Measurements from ENCODE around the gene TBRG1. TPM values are rescaled to one million over a fixed set of nuclear protein-coding genes. Genes with fewer than 3 reads are reported as not detected.

Gene TBRG1
- total RNA-seq, 1 experiment from 2014 or later, result 19.3 TPM

GRCh38 chr11:124682443-124682842 is 59.8 kb downstream of the TBRG1 start:
- in situ Hi-C loops (cut with HindIII; ENCODE audit: low pct_unique_long_range_greater_than_20kb, low sequenced_read_pairs), result no loop called here
- no peak for DNase-seq (ENCODE audit: low read depth)

Other genes starting within 250 kb of the TBRG1 start
- gene OR8B2, start 238.4 kb upstream of the TBRG1 start, total RNA-seq (2014; rRNA removed; shearing (Covaris generic); ENCODE audit: low replicate concordance), result not detected in 2 replicates
- gene OR8B3, start 223.8 kb upstream of the TBRG1 start, total RNA-seq (2014; rRNA removed; shearing (Covaris generic); ENCODE audit: low replicate concordance), result not detected in 2 replicates
- not detected in 2 replicates for gene OR8B4, start 198.0 kb upstream of the TBRG1 start, total RNA-seq (2014; rRNA removed; shearing (Covaris generic); ENCODE audit: low replicate concordance)
- gene OR8B8, start 177.2 kb upstream of the TBRG1 start, total RNA-seq (2014; rRNA removed; shearing (Covaris generic); ENCODE audit: low replicate concordance), result not detected in 2 replicates
- not detected in 2 replicates for gene OR8B12, start 79.2 kb upstream of the TBRG1 start, total RNA-seq (2014; rRNA removed; shearing (Covaris generic); ENCODE audit: low replicate concordance)
- gene OR8A1, start 52.9 kb upstream of the TBRG1 start, total RNA-seq (2014; rRNA removed; shearing (Covaris generic); ENCODE audit: low replicate concordance), result not detected in 2 replicates
- gene PANX3, start 11.4 kb upstream of the TBRG1 start, total RNA-seq (2014; rRNA removed; shearing (Covaris generic); ENCODE audit: low replicate concordance), result not detected in 2 replicates
- 9.2 and 14.1 TPM in 2 replicates for gene SIAE, start 50.9 kb downstream of the TBRG1 start, total RNA-seq (2014; rRNA removed; shearing (Covaris generic); ENCODE audit: low replicate concordance)
- gene SPA17, start 51.0 kb downstream of the TBRG1 start, total RNA-seq (2014; rRNA removed; shearing (Covaris generic); ENCODE audit: low replicate concordance), result 5.3 and 7.3 TPM in 2 replicates
- gene NRGN, start 117.1 kb downstream of the TBRG1 start, total RNA-seq (2014; rRNA removed; shearing (Covaris generic); ENCODE audit: low replicate concordance), result 1.4 TPM in 1 of 2 replicates, not detected in the other
- not detected in 2 replicates for gene VSIG2, start 129.4 kb downstream of the TBRG1 start, total RNA-seq (2014; rRNA removed; shearing (Covaris generic); ENCODE audit: low replicate concordance)
- gene ESAM, start 139.4 kb downstream of the TBRG1 start, total RNA-seq (2014; rRNA removed; shearing (Covaris generic); ENCODE audit: low replicate concordance), result 0.96 and 2.5 TPM in 2 replicates
- 7.5 and 13.6 TPM in 2 replicates for gene MSANTD2, start 177.5 kb downstream of the TBRG1 start, total RNA-seq (2014; rRNA removed; shearing (Covaris generic); ENCODE audit: low replicate concordance)
- gene ROBO3, start 242.6 kb downstream of the TBRG1 start, total RNA-seq (2014; rRNA removed; shearing (Covaris generic); ENCODE audit: low replicate concordance), result 14.7 and 15.2 TPM in 2 replicates

Data from Caki2 (cell line).